Medulla oblongata (tissue), 1 donor: ENCODE results near the gene CXCR4.

Source experiments
- DNase-seq: peaks from one replicate; pipeline ENCODE4 v3.0.0-alpha.2; 2015; ENCODE audit errors: extremely low spot score

Gene CXCR4

GRCh38 chr2:136131961-136132824 is 14.2 kb upstream of the CXCR4 start:
- DNase-seq, result peak; percentile 72

DNA sequence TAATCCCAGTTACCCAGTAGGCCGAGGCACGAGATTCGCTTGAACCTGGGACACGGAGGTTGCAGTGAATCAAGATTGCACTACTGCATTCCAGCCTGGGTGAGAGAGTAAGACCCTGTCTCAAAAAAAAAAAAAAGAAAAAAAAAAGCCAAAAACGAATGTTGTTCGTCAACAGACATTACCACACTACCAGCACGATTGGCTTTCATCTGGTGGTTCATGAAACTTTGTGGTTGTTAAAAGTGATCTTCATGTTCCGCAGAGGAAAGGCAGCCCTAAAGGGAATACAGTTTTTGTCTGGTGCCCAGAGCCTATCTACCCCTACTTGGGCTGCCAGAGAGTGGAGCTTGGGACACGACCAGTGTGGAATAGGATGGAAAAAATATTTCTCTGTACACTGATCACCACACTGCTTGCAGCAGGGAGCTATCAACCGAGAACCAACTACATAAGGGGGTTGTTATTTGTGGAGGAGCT is 13.6 kb upstream of the CXCR4 start:
- DNase-seq, result no peak

DNA sequence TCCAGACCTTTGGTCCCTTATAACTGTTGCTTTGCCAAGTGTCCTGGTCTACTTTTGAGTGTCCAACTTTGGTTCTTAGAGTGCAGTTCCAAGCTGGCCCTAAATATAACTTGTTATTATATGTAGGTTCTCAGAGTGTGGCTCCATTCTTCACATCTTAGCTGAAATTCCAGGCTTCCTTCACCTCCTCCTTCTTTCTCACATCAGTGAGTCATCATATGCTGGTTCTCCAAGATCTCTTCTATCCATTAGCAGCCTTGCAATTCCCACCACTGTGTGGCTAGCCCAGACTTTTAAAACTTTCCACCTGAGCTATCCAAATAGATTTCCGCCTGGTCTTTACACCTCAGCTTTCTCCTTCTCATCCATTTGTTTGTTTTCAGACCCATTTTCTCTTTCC is 12.6 kb upstream of the CXCR4 start:
- DNase-seq, result no peak

DNA sequence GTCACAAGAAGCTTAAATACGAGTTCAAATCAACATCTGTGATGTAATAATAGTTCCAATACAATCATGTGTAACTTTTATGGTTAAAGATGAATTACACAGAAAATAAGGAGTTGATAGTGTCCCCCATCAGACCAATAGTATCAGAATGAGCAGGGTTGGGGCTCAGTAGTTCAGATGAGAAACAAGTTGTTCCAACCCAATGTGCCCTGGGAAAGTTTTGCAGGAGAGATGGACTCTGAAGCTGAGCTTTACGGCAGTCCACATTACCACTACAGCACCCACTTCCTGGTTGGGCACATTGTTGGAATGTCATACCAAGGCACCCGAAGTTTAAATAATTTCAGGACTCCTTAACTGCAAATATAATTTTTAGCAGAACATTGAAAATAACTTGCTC is 12.1 kb upstream of the CXCR4 start:
- no peak for DNase-seq

DNA sequence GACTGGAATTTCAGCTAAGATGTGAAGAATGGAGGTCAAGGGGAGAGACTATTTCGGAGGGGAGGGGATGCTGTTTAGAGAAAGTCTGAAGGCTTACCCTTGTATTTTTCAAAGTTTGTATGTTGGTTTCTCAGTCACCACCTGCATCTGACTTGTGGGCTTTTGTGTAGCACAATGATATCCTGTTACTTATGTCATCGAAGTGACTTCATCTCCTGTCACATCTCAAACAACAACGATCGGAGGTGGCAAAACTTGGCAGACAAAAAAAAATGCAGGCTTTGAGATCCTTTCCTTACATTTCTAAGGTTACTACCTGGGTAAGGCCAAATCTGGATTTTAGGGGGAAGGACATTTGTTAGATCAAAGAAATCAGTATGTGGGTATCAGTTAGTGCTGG is 11.7 kb upstream of the CXCR4 start:
- DNase-seq, result no peak

GRCh38 chr2:136128905-136129304 is 11.0 kb upstream of the CXCR4 start:
- DNase-seq, result no peak

DNA sequence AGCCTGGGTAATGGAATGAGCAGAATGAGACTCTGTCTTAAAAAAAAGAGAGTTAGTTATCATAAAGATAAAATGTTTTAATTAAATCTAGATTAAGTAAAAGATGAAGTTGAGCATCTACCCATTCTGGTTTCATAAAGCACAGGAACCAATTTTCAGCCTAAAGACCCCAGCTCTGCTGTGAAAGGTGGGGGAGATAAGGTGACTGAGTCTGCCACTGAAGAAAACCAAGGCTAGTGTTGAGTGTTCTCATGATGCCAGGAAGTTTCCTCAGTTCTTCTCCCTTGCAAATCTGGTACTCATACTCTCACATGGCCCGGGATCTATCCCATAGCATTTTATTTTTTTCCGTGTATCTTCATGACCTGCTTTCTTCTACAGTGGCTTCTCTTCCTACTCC is 10.4 kb upstream of the CXCR4 start:
- no peak for DNase-seq

DNA sequence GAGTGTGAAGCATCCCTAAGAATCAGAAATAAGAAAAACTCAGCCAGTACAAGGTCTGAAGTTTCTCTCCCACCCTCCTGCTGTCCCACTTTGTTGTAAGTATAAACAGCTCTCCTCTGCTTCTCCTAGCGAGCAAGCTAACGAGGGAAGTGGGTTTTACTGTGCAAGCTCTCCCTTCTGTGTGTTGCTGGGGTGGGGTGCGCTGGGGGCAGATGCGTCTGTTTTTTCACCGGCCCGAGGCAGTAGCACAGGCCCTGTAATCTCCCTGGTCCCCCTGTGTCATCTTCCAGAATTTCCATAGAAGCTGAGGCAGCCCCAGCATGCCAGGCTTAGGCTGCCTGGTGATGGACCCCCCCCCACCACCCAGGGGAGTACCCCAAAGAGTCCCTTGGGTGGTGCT is 9.4 kb upstream of the CXCR4 start:
- DNase-seq, result no peak

DNA sequence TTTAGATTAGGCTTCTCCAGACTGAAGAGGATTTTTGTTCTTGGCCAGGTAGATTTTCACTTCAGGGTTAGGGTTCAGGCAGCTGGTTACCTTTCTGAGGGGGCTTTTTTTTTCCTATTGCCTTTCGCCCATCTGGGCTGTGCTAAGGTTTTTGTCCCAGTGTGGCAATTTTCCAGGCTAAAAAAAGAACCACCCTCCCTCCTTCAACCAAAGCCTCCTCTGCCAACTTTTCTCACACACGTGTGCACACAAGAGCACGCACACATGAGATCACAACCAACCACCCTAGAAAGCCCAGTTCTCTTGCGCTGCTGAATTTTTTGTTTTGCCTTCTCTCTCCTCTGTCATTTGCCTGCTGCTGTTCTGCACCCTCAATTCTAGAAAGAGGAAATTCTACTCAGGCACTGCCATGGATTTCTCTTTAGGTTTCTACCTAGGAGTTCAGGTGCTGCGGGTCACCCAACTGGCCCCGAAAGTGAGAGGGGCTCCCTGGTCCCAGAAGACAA is 8.5 kb upstream of the CXCR4 start:
- DNase-seq, result no peak

GRCh38 chr2:136126021-136126420 is 8.1 kb upstream of the CXCR4 start:
- no peak for DNase-seq

GRCh38 chr2:136125236-136125635 is 7.3 kb upstream of the CXCR4 start:
- DNase-seq, result no peak

DNA sequence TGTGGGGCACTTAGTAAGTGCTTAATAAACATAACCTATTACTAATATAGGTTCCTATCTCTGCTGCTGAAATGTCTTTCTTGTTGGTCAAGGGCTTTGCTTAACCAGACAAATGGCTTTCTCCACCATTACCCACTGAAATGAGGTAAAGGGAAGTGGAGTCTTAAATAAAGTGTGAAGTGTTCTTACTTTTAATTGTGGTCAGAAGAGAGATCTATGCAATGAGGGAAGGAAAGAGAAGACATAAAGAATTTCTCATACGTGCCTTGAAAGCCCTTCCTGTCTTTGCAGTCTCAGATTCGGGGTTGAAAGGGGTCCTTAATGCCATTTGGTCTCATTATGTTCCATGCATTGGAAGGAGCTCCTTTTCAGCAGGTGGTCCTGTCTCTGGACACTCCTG is 6.9 kb upstream of the CXCR4 start:
- DNase-seq, result no peak

DNA sequence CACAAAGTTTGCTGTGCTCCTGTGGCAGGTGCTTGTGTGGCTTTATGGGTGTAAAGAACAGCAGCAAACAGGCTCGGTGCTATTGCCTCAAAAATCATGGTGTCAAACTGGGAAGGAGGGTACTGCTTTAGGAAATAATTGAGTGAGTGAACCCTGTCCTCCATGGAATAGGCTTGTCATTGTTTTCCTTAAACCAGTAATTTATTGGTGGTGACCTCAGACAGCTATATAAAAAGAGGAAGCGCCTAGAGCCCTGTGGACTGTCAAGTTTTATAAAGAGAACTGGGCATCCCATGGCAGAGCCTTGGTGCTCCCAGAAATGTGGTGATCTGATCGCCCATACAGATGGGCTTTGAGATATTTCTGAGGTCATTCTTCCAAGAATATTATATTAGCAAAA is 4.7 kb upstream of the CXCR4 start:
- DNase-seq, result peak; percentile 38

- peak; percentile 68 for DNase-seq
Observed at GRCh38 chr2:136121204-136121910, 3.4 kb upstream of the CXCR4 start.

GRCh38 chr2:136119717-136120675 is 2.0 kb upstream of the CXCR4 start:
- no peak for DNase-seq

DNA sequence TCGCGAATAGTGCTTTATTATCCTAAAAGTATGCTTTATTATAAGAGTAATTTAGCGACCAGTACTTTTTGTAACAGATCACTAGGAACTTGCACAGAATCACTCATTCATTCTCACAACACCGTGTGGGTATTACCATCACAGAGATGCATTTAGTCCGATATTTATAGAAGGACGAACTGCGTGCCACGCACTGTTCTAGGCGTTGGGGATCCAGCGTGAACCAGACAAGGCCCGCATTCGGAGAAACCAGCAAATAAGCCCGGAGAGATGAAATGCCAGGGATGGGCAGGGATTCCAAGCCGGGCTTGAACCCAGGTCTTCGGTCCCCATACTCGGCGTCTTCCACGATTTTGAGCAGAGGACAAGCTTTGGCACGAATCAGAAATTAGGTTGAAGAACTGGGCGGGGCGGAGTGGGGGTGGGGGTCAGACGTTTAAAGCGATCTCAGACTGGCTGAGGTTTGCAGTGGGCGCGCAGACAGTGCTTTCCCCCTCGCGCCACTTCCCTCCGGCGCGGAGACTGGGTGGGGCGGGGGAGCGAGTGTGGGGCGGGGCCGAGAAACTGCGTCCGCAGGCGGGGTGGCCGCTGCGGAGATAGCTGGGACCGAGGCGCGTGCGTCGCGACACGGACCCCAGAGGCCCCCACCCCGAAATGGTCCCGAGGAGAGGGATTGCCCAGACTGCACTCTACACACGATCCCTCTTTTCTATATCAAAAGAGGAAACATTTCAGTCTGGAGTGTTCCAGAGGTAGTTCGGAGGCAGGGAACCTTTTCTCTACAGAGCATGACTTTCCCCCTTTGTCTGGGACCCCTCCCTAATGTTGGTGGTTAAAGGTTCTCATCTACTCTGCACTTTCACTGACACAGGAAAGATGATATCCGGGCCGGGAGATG is 1.1 kb upstream of the CXCR4 start:
- DNase-seq, result peak; percentile 63

- DNase-seq, result peak; percentile 63
Observed at GRCh38 chr2:136117391-136117841, 533 bp downstream of the CXCR4 start.

- peak; percentile 21 for DNase-seq
Observed at GRCh38 chr2:136116813-136117390, 1.0 kb downstream of the CXCR4 start.

- DNase-seq, result peak; percentile 72
Observed at GRCh38 chr2:136116151-136116812, 1.7 kb downstream of the CXCR4 start.
